Stimulated activated CD8-positive, alpha-beta memory T cell treated with anti-CD3 and anti-CD28 coated beads, Interleukin-2, amount 100 ng/mL, for 48 hours (primary cell): ENCODE data around the gene CFAP73.

Experiments
- DNase-seq, 2 donors: peaks; one replicate each; pipeline ENCODE4 v3.0.0-alpha.2; 2020; ENCODE audit warnings: low read depth in 2 of 2

The CFAP73 gene

DNA sequence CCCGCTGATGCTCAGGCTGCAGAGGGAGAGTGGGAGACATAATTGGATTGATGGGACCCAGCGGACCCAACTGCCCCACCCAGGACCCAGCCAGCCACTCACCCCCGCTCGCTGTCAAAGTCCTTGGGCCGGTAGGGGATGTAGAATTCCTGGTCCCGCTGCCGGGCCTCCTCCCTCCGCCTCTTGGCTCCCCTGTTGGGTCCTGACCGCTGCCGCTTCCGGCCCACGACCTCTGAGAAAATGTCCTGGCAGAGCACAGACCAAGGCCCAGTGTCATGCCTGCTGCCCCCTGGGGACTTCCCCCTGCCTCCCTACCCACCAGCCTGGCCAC, 13.5 kb downstream of the CFAP73 start:
- no peak for DNase-seq

DNA sequence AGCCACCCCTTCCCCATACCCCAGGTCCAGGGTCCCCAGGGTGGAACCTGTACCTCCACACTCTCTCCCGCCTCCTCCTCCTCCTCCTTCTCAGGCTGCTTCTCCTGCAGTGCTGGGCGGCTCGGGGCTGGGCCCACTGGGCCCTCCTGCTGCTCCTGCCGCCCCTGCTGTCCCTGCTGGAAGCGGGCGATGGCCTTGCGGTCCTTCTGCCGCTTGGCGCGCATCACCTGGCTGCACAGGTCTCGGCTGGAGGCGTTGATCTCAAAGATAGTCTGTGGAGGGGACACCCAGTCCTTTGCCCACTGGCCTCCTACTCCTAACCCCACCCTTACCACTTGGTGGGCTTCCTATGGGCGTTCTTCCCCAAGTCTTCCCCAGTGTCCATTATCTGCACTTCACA, 14.5 kb downstream of the CFAP73 start:
- DNase-seq, result no peak

DNA sequence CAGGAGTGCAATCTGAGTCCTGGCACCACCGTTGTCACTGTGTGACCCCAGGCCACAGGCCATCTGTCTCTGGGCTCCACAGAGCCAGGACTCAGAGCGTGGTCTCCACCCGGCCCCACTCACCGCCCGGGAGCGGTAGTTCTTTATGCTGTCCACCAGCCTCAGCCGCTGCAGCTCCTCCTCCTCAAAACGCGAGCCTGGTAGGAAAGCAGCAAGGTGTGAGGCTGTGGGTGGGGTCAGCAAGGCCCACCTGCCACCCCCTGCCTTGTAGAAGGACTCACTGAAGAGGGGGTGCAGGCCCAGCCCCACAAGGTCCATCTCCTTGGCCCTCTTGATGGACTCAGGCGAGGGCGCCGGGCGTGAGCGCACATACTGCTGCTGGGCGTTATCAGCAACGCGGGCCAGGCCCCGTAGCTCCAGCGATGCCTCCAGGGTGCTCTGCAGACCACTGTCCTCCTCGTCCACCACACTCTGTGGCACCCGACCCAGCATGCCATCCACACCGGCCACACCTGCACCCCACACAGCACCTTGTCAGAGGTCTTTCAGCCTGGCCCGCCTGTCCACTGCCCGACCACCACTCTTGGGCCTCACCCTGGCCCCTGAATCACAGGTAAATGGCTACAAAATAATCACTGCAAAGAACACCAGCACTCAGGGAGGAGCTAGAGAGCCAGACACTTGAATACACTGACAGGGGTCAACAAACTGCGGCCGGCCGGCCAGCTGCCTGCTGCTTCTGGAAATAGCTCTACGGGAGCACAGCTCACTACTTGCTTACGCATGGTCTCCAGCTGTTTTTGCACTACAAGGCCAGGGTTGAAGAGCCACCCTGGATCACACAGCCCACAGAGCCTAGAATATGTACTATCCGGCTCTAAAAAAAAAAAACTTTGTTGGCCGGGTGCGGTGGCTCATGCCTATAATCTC, 16.3 kb downstream of the CFAP73 start:
- no peak for DNase-seq

GRCh38 chr12:113167868-113168267, 18.3 kb downstream of the CFAP73 start:
- no peak for DNase-seq

- no peak for DNase-seq
Observed at GRCh38 chr12:113169697-113170096, 20.2 kb downstream of the CFAP73 start.

DNA sequence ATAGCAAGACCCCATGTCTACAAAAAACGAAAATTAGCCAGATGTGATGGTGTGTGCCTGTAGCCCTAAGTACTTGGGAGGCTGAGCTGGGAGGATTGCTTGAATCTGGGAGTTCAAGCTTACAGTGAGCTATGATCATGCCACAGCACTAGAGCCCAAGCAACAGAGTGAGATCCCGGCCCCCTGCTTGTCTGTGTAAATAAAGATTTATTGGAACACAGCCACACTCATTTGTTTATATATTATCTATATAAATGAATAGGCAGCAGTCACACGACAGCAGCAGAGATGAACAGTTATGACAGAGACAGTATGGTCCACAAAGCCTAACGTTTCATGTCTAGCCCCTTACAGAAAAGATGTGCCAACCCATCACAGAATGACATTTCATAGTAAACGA, 20.9 kb downstream of the CFAP73 start:
- no peak for DNase-seq

DNA sequence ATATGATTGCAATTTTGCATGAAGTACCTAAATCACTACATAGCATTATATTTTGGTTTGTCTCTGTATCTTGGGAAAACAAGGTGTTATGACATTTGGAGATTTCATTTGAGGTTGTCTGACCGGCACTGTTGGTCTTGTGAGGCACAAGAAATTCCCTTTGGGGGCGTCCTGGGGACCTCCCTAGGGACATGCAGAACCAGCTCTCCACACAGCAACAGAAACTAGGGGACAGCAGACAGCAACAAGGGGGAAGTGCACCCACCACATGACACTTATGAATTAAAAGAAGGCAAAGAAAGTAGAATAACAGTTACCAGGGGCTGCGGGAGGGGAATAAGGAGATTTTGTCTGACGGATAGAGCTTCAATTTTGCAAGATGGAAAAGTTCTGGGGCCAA, 21.4 kb downstream of the CFAP73 start:
- no peak for DNase-seq

DNA sequence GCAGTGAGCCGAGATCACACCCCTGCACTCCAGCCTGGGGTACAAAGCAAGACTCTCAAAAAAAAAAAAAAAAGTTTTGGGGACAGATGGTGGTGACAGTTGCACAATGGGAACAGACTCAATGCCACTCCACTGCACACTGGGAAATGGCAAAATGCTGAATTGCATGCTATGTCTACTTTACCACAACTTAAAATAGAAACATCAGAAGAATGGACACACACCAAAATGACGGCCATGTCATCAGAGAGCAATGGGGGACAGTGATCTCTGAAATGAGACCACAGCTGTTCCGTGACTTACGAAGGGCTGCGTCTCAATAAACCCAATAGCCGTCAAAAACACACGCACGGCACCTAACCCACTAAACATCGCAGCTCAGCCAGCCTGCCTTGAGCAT, 22.0 kb downstream of the CFAP73 start:
- DNase-seq, result no peak

- DNase-seq, result no peak
Observed at GRCh38 chr12:113172185-113172584, 22.7 kb downstream of the CFAP73 start.

DNA sequence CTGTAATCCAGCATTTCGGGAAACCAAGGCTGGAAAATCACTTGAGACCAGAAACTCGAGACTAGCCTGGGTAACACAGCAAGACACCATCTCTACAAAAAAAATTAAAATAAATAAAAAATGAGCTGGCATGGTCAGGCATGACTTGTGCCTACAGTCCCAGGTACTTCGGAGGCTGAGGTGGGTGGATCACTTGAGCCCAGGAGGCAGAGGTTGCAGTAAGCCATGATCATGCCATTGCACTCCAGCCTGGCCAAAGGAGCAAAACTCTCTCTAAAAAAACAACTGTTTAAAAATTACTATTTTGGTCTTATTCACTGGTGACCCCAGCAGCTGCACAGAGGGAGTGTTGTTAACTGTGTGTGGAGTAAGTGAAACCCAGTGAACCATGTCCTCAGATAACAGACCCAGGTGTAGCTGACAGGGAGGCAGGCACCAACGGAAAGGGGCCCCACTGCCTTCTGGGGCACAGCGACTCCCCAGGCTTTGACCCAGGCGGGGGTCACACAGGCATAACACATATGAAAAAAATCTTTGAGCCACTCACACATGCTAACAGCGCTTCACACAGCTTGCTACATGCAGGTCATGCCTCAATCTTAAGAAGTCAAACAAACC, 23.7 kb downstream of the CFAP73 start:
- DNase-seq, result no peak

- peak; percentile 58 to 74 for DNase-seq
Observed at GRCh38 chr12:113174461-113175384, 25.2 kb downstream of the CFAP73 start.

DNA sequence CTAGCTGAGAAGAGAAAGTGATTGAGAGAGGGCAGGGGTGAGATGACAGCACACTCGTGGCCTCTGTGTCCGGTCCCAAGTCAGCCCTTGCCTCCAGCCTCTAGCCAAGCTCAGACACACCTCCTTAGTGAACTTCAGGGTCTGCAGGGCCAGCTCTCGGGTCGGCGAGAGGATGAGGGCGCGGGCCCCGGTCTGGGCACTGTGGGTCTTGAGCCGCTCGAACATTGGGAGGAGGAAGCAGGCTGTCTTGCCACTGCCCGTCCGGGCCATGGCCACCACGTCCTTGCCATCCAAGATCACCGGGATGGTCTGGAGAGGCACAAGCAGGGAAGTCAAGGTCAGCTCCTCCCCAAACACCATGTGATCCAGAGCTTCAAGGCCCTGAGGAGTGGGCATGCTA, 29.5 kb downstream of the CFAP73 start:
- DNase-seq, result no peak

- no peak for DNase-seq
Observed at GRCh38 chr12:113180333-113180732, 30.8 kb downstream of the CFAP73 start.

GRCh38 chr12:113181975-113182374, 32.5 kb downstream of the CFAP73 start:
- no peak for DNase-seq

- no peak for DNase-seq
Observed at GRCh38 chr12:113183030-113183589, 33.6 kb downstream of the CFAP73 start.

DNA sequence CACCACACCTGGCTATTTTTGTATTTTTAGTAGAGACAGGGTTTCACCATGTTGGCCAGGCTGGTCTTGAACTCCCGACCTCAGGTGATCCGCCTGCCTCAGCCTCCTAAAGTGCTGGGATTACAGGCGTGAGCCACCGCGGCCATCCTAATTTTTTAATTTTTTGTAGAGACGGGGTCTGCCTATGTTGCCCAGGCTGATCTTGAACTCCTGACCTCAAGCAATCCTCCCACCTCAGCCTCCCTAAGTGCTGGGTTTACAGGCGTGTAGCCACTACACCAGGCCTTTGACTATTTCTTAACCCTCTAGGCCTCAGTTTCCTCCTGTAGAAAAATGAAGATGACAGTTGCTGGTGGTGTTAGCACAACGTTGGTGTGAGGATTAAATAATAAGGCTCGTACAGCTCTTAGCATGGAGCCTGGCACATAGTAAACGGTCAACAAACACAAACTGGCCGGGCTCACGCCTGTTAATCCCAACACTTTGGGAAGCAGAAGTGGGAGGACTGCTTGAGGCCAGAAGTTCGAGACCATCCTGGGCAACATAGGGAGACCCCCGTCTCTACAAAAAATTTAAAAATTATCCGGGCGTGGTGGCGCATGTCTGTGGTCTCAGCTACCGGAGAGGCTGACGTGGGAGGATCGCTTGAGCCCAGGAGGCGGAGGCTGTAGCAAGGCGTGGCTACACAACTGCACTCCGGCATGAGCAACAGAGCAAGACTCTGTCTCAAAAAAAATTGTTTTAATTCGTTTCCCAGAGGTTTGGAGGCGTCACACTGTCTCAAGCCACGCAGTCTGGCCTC, 34.8 kb downstream of the CFAP73 start:
- no peak for DNase-seq

GRCh38 chr12:113184900-113185179, 35.3 kb downstream of the CFAP73 start:
- peak; percentile 81 to 83 for DNase-seq

GRCh38 chr12:113185180-113186032, 35.9 kb downstream of the CFAP73 start, which contains the start of the genes DDX54 and RITA1:
TSS of gene DDX54 (minus strand) at chr12:113185478. CDS start at chr12:113185451, 27 bp downstream.
TSS of gene RITA1 (plus strand) at chr12:113185721. CDS start at chr12:113186747, 1,026 bp downstream.
- DNase-seq, result peak; percentile 75 to 76

GRCh38 chr12:113186033-113186365, 36.5 kb downstream of the CFAP73 start:
- DNase-seq, result no peak

DNA sequence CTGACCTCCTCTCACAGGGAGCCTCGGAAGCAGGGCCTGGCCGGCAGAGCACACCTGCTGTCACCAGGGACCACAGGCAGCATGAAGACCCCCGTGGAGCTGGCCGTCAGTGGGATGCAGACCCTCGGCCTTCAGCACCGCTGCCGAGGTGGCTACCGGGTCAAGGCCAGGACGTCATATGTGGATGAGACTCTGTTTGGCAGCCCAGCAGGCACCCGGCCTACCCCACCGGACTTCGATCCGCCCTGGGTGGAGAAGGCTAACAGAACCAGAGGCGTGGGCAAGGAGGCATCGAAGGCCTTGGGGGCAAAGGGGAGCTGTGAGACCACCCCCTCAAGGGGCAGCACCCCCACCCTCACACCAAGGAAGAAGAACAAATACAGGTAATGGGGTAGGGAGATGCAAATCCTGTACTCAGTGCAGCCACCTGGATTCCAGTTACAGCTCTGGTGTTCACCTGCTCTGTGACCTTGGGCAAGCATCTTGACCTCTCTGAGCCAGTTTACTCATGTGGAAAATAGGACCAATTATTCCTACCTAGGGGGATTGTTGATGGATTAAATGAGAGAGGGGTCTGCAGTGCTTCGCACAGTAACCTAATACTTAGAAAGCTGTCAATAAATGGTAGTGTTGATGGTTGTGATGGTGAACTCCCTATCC, 37.3 kb downstream of the CFAP73 start:
- no peak for DNase-seq
